PC-3 (cell line): ENCODE results near the gene EIF1.

Source experiments
- CTCF ChIP-seq: fragments of 300-600 bp; sonication (generic); conservative IDR thresholded peaks from 2 replicates; pipeline ENCODE4 v1.5.1; 2017; ENCODE audit warnings: antibody characterized with exemption, low read depth, mild to moderate bottlenecking, low read length
- EZH2 ChIP-seq: fragments of 300-600 bp; sonication (generic); IDR thresholded peaks from one replicate; pipeline ENCODE4 v1.6.1; 2017; ENCODE audit warnings: antibody characterized with exemption, mild to moderate bottlenecking, low read length; ENCODE audit not compliant: unreplicated experiment
- EZH2phosphoT487 ChIP-seq: fragments of 300-600 bp; sonication (generic); IDR thresholded peaks from 2 replicates; pipeline ENCODE4 v1.6.1; 2018; ENCODE audit warnings: mild to moderate bottlenecking, antibody characterized with exemption, low read length, borderline replicate concordance

- TF ChIP-seq CTCF (no peak), EZH2 (no peak), EZH2phosphoT487 (no peak)
Observed at GRCh38 chr17:41657176-41657754, 31.4 kb upstream of the EIF1 start.
